Vagina (tissue), 2 donors: ENCODE data around the gene SEMA4D.

Source experiments
- CTCF ChIP-seq, 3 experiments: fragments of 450-650 bp in 2 of 3; fragments of 200-600 bp in 1 of 3; sonication (generic) in 1 of 3; IDR thresholded peaks; one replicate each; pipeline ENCODE4 v1.5.1; 2017 to 2019; ENCODE audit warnings: antibody characterized with exemption in 3 of 3, mild to moderate bottlenecking in 2 of 3, moderate library complexity in 2 of 3
- POLR2AphosphoS5 ChIP-seq, 2 donors: sonication (generic); formaldehyde crosslinking; IDR thresholded peaks; one replicate each; pipeline ENCODE4 v1.9.0; 2017; ENCODE audit warnings: antibody characterized with exemption in 2 of 2, mild to moderate bottlenecking in 2 of 2, low read depth in 1 of 2; ENCODE audit not compliant: insufficient read depth in 1 of 2

GRCh38 chr9:89352874-89353649 is 144.9 kb downstream of the SEMA4D start:
- TF ChIP-seq CTCF (IDR thresholded peaks at IDR 0.05): no peak
- TF ChIP-seq POLR2AphosphoS5 (IDR thresholded peaks at IDR 0.05; ENCODE audit: insufficient read depth in 1 of 2, low read depth in 1 of 2): no peak
